K562 (cell line): ENCODE measurements around the gene CEBPE. TPM values are rescaled to one million over a fixed set of nuclear protein-coding genes. Genes with fewer than 3 reads are reported as not detected.
A peak's percentile ranks its signal among the peaks of the same experiment; 100 is the strongest.

Experiments used
- BACH1 ChIP-seq: fragments of 200-800 bp; sonication (Bioruptor generic); IDR thresholded peaks from 2 replicates; pipeline ENCODE4 v1.6.1; 2016; ENCODE audit warnings: missing genetic modification characterization, missing compliant biosample characterization
- CSDE1 ChIP-seq, 2 experiments: fragments of 450-650 bp; IDR thresholded peaks; 2 replicates each; pipeline ENCODE4 v1.6.1; 2016; ENCODE audit warnings: mild to moderate bottlenecking in 1 of 2
- CTCFL ChIP-seq: IDR thresholded peaks from 2 replicates; pipeline ENCODE4 v1.6.1; 2011; ENCODE audit warnings: borderline replicate concordance, low read depth, mild to moderate bottlenecking, moderate library complexity, low read length; ENCODE audit not compliant: insufficient read depth, poor library complexity, severe bottlenecking
- FOXP1 ChIP-seq: sonication (generic); formaldehyde crosslinking; IDR thresholded peaks from 2 replicates; pipeline ENCODE4 v1.8.0; 2022; ENCODE audit warnings: mild to moderate bottlenecking, missing genetic modification reagents
- HDAC8 ChIP-seq: fragments of 450-650 bp; IDR thresholded peaks from 2 replicates; pipeline ENCODE4 v1.6.1; 2016; ENCODE audit warnings: mild to moderate bottlenecking, missing genetic modification characterization, moderate library complexity, missing compliant biosample characterization
- HEY1 ChIP-seq: fragments of 250-450 bp; sonication (Bioruptor Pico); IDR thresholded peaks from 2 replicates; pipeline ENCODE4 v1.5.0; 2020; ENCODE audit warnings: mild to moderate bottlenecking, moderate library complexity, borderline replicate concordance
- HMBOX1 ChIP-seq: sonication (generic); IDR thresholded peaks from 2 replicates; pipeline ENCODE4 v1.6.1; 2016
- MEF2A ChIP-seq: IDR thresholded peaks from 2 replicates; pipeline ENCODE4 v1.6.1; 2011; ENCODE audit warnings: low read depth, mild to moderate bottlenecking, low read length, moderate library complexity; ENCODE audit not compliant: control insufficient read depth
- NCOA4 ChIP-seq: fragments of 450-650 bp; IDR thresholded peaks from 2 replicates; pipeline ENCODE4 v1.6.1; 2018; ENCODE audit warnings: mild to moderate bottlenecking; ENCODE audit not compliant: partially characterized antibody
- NFATC3 ChIP-seq: fragments of 450-650 bp; IDR thresholded peaks from 2 replicates; pipeline ENCODE4 v1.6.1; 2017; ENCODE audit warnings: mild to moderate bottlenecking
- STAT5A ChIP-seq: IDR thresholded peaks from 2 replicates; pipeline ENCODE4 v1.6.1; 2012; ENCODE audit warnings: low read length, inconsistent platforms, borderline replicate concordance
- TRIM24 ChIP-seq, 2 experiments: fragments of 450-650 bp; IDR thresholded peaks; 2 replicates each; pipeline ENCODE4 v1.6.1; 2016
- XRCC3 ChIP-seq: fragments of 450-650 bp; IDR thresholded peaks from 2 replicates; pipeline ENCODE4 v1.6.1; 2017; ENCODE audit warnings: mild to moderate bottlenecking, moderate library complexity
- ZHX1 ChIP-seq: fragments of 150-350 bp; conservative IDR thresholded peaks from 2 replicates; pipeline ENCODE4 v1.6.1; 2014; ENCODE audit warnings: low read length
- ZNF449 ChIP-seq: fragments of 250-450 bp; sonication (Bioruptor Pico); IDR thresholded peaks from 2 replicates; pipeline ENCODE4 v1.8.0; 2022; ENCODE audit warnings: moderate library complexity, mild to moderate bottlenecking, inconsistent platforms
- ZNF695 ChIP-seq: fragments of 450-650 bp; formaldehyde crosslinking; IDR thresholded peaks from 2 replicates; pipeline ENCODE4 v1.4.0; 2020; ENCODE audit warnings: mild to moderate bottlenecking, moderate library complexity
- ZNF830 ChIP-seq: fragments of 250-450 bp; sonication (Bioruptor Pico); IDR thresholded peaks from 2 replicates; pipeline ENCODE4 v1.5.0; 2021; ENCODE audit warnings: mild to moderate bottlenecking
- polyA plus RNA-seq, 8 experiments: library from polyadenylated mRNA; depleted of rRNA in 4 of 8; stranded (reverse) in 5 of 8; unstranded in 3 of 8; fragments of >200 nt; fragmentation: Nextera tagmentation in 2 of 8; fragmentation: Illumina TruSeq in 1 of 8; extraction: Ambion mirVana in 2 of 8; extraction: Trizol in 1 of 8; gene quantifications; 2 replicates each; pipeline versions ENCODE4 v1.2.1 to v1.2.3, GENCODE V29; 2011 to 2014; ENCODE audit warnings: inconsistent platforms in 1 of 8, missing spikeins in 1 of 8
- total RNA-seq, 7 experiments: library from RNA; depleted of rRNA in 6 of 7; stranded (reverse); fragments of >200 nt in 6 of 7; fragmentation: Illumina TruSeq in 2 of 7; extraction: Trizol in 2 of 7; gene quantifications; 2 replicates each; pipeline versions ENCODE4 v1.2.1 to v1.2.3, GENCODE V29; 2011 to 2021; ENCODE audit warnings: low replicate concordance in 1 of 7

CEBPE gene
- total and polyA plus RNA-seq, 9 of the 15 experiments (the other 6 are each of a cell fraction or from before 2014, with no cell fraction given): 0.09 to 0.15 (median 0.13) TPM; not detected in 6

- TF ChIP-seq BACH1 (tag) (no peak), HMBOX1 (no peak), ZHX1 (no peak), HEY1 (CRISPR knock-in tag) (no peak), TRIM24 (IDR thresholded peaks at IDR 0.05) (0 out of 4 replicates have a peak, but pooled peaks of 1 of the 2 experiments have one; percentile 21), XRCC3 (no peak), MEF2A (no peak), NFATC3 (no peak), STAT5A (no peak), ZNF695 (no peak), HDAC8 (tag) (no peak), CTCFL (peak; percentile 77), NCOA4 (peak; percentile 67), ZNF830 (CRISPR knock-in tag) (no peak), CSDE1 (IDR thresholded peaks at IDR 0.05) (0 out of 4 replicates have a peak, but pooled peaks of 1 of the 2 experiments have one; percentile 44), FOXP1 (CRISPR knock-in tag) (no peak), ZNF449 (CRISPR knock-in tag) (no peak)
These were observed 24.9 kb downstream of the CEBPE start (continued) for GRCh38 chr14:23093991-23094665.
